Fibroblast of skin of abdomen (primary cell): Measurements from ENCODE around the gene LILRB2.
"Not testable (repeated sequence)": the region's sequence is repeated elsewhere in the genome, so short reads cannot be mapped to it uniquely, and the experiment has no call there.

Experiments used
- DNase-seq: peaks from one replicate; pipeline ENCODE4 v3.0.0-alpha.2; 2013

The LILRB2 gene

GRCh38 chr19:54239491-54240371 lies 41.2 kb downstream of the LILRB2 start:
- not testable (repeated sequence) for DNase-seq

DNA sequence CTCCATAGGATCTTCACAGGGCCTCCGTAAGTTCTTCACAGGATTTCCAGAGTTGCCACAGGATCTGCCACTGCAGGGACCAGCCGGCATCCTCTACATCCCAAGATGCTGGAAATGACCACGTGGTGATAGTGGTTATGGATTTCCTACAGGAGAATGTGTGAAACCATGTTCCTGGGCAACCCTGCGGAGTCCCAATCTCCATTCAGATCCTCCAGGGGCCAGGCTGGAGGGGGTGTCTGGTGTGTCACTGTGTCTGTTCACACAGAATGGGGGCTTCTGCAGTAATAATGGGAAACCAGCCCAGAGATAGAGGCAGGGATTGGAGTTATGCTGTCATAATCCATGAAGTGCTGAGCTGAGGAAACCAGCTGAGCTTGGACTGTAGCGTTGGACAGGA lies 47.0 kb downstream of the LILRB2 start:
- no peak for DNase-seq

DNA sequence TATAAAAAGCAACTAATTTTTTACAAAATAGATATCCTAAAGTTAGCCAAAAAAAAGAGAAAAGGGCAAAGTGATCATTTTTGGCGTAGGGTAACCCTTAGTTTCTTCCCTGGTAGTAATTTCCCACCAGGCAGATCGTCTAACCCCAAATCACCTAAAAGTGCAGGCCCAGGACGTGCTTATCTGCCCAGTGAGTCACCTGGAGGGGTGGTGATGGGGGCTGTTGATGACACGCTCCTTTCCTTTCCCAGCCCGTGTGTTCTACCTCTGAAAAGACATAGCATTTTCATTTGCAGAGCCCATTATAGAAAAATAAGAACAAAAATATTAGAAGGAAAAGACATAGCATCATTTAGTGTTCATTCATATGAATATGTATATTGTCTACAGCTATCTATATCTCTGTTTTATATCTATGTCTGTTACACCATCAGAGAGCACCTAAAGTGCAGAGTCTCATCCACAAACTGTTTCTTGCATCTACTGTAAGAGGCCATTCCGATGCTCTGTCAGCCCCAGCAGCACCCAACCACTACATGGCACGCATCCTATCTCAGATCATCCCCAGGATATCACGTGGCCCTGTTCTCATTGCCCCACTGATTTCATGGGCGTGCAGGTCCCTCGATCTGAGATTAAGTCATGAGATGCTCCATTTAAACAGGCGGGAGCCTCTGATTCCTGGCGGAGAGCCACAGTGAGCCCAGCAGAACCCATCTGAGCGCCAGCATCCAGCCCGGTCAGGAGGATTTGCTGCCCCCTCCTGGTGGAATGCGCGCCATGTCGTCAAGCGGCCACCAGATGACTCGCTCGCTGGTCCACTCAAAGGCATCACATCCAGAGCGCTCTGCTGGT lies 49.6 kb downstream of the LILRB2 start:
- DNase-seq: peak; percentile 68

DNA sequence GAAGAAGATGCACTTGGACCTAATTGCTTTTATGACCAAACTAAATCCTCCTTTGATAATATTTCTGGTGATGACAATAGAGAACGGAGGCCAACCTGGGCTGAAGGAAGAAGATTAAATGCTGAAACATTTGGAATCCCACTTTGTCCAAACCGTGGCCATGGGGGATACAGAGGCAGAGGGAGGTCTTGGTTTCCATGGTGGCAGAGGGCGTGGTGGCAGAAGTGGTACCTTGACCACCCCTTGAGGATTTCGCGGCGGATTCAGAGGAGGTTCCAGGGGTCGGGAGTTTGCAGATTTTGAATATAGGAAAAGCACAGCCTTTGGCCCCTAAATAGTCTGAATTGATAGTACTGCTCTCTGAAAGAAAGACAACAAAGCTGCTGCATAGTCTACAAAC lies 50.9 kb downstream of the LILRB2 start:
- DNase-seq: no peak

DNA sequence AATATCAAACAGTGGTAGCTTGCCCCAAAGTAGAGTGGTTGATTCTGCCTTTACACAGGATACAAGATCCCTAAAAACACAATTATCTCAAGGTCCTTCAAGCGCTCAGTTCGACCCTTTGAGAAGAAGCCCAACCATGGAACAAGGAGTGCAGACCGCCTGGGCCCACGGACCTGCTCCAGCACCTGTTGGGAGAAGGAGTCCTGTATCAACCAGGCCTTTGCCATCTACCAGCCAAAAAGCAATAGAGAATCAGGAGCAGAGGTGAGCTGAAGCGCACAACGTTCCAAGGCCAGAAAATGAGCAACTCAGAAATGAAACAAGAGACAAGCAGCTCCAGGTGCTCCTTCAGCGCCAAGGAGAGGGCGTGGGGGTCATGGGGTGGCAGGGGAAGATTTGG lies 51.8 kb downstream of the LILRB2 start:
- no peak for DNase-seq

- not testable (repeated sequence) for DNase-seq
Measured at GRCh38 chr19:54224619-54225018, 56.3 kb downstream of the LILRB2 start.

GRCh38 chr19:54223937-54224281 lies 57.0 kb downstream of the LILRB2 start:
- not testable (repeated sequence) for DNase-seq
